Measurements from ENCODE around the gene OVCA2.

- no peak for TF ChIP-seq CTCF (IDR thresholded peaks at IDR 0.05)
- TF ChIP-seq POLR2A (IDR thresholded peaks at IDR 0.05), result no peak
- no peak for TF ChIP-seq POLR2AphosphoS5 (IDR thresholded peaks at IDR 0.05)
- TF ChIP-seq EP300 (IDR thresholded peaks at IDR 0.05), result no peak
Observed at GRCh38 chr17:2048805-2049204, 7.0 kb downstream of the OVCA2 start.

Data from stomach (tissue), 4 donors.